Measurements from ENCODE around the gene PCK2. TPM values are rescaled to one million over a fixed set of nuclear protein-coding genes. Genes with fewer than 3 reads are reported as not detected.
A peak's percentile ranks its signal among the peaks of the same experiment; 100 is the strongest.

PCK2 gene
- total RNA-seq, 4 donors from 2014 or later: 15.4 to 29.0 (median 21.0) TPM

GRCh38 chr14:24131549-24131966 lies 37.4 kb downstream of the PCK2 start:
- TF ChIP-seq POLR2A (IDR thresholded peaks at IDR 0.05) (no peak), CTCF (IDR thresholded peaks at IDR 0.05) (no peak)
- no peak for DNase-seq (ENCODE audit: low spot score in 2 of 2)
- intact Hi-C loops (cut with DNase I; ENCODE audit: low total_unique reads): no loop called here
- H3K4me3 ChIP-seq (ENCODE audit: low read depth, poor library complexity, severe bottlenecking): no peak overlapping the region
- 78 to 83% methylated on average over 15 of the region's 15 CpGs for WGBS, 2 donors

GRCh38 chr14:24132061-24132685 lies 38.1 kb downstream of the PCK2 start:
- no peak overlapping the region for H3K4me3 ChIP-seq (ENCODE audit: low read depth, poor library complexity, severe bottlenecking)
- no peak for DNase-seq (ENCODE audit: low spot score in 2 of 2)
- intact Hi-C loops (cut with DNase I; ENCODE audit: low total_unique reads): no loop called here
- TF ChIP-seq CTCF (IDR thresholded peaks at IDR 0.05): no peak
- TF ChIP-seq POLR2A (IDR thresholded peaks at IDR 0.05): no peak
- WGBS, 2 donors: 48 to 58% methylated on average over 16 to 24 of the region's 24 CpGs

- intact Hi-C loops (cut with DNase I; ENCODE audit: low total_unique reads): no loop called here
- no peak for DNase-seq (ENCODE audit: low spot score in 2 of 2)
- TF ChIP-seq POLR2A (IDR thresholded peaks at IDR 0.05): no peak
- TF ChIP-seq CTCF (IDR thresholded peaks at IDR 0.05): no peak
- no peak overlapping the region for H3K4me3 ChIP-seq (ENCODE audit: low read depth, poor library complexity, severe bottlenecking)
- 94% methylated on average over 2 of the region's 2 CpGs for WGBS, 2 donors
Measured at GRCh38 chr14:24132976-24133375, 38.9 kb downstream of the PCK2 start.

- WGBS, 2 donors: 93 to 98% methylated on average over 1 of the region's 1 CpG
- DNase-seq (ENCODE audit: low spot score in 2 of 2): no peak
- TF ChIP-seq POLR2A (IDR thresholded peaks at IDR 0.05) (no peak), CTCF (IDR thresholded peaks at IDR 0.05) (no peak)
Measured at GRCh38 chr14:24133735-24134134, 39.6 kb downstream of the PCK2 start.

GRCh38 chr14:24135584-24135833 lies 41.4 kb downstream of the PCK2 start:
- peak overlapping the region; percentile 99 for H3K4me3 ChIP-seq (ENCODE audit: low read depth, poor library complexity, severe bottlenecking)
- no peak for DNase-seq (ENCODE audit: low spot score in 2 of 2)
- intact Hi-C loops (cut with DNase I; ENCODE audit: low total_unique reads): no loop called here
- WGBS, 2 donors: 3 to 6% methylated on average over 9 of the region's 9 CpGs
- peak in 1 of 3 donors; percentile 16 for TF ChIP-seq CTCF (IDR thresholded peaks at IDR 0.05)
- TF ChIP-seq POLR2A (IDR thresholded peaks at IDR 0.05): no peak

More at GRCh38 chr14:24133735-24134134, 39.6 kb downstream of the PCK2 start:
- intact Hi-C loops (cut with DNase I; ENCODE audit: low total_unique reads): no loop called here
- no peak overlapping the region for H3K4me3 ChIP-seq (ENCODE audit: low read depth, poor library complexity, severe bottlenecking)

Data from lower leg skin (tissue), 4 donors.